ENCODE data around the gene NREP.

DNA sequence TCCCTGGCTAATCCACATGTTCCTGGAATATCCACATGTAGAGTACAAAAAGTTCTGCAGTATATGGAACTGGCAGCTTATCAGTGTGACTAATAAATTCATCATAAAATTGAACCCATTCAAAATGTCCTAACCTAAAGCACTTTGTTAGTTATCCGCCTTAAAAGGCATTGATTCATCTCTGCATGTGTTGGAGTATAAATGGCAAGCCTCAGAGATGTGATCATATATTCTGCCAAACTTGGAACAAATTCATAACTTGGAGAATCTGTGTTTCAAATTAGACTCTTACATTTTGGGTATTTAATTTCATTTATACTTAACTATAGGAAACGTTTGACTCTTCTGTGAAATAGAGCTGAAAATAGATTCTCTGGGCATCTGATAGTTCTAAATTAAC is 25.2 kb upstream of the NREP start:
- no peak for TF ChIP-seq CTCF (IDR thresholded peaks at IDR 0.05)
- no peak for TF ChIP-seq USF2 (CRISPR knock-in tag; IDR thresholded peaks at IDR 0.05)
- TF ChIP-seq TCF7 (CRISPR knock-in tag; IDR thresholded peaks at IDR 0.05; ENCODE audit: low read depth) = no peak
- TF ChIP-seq, protein P1, sequence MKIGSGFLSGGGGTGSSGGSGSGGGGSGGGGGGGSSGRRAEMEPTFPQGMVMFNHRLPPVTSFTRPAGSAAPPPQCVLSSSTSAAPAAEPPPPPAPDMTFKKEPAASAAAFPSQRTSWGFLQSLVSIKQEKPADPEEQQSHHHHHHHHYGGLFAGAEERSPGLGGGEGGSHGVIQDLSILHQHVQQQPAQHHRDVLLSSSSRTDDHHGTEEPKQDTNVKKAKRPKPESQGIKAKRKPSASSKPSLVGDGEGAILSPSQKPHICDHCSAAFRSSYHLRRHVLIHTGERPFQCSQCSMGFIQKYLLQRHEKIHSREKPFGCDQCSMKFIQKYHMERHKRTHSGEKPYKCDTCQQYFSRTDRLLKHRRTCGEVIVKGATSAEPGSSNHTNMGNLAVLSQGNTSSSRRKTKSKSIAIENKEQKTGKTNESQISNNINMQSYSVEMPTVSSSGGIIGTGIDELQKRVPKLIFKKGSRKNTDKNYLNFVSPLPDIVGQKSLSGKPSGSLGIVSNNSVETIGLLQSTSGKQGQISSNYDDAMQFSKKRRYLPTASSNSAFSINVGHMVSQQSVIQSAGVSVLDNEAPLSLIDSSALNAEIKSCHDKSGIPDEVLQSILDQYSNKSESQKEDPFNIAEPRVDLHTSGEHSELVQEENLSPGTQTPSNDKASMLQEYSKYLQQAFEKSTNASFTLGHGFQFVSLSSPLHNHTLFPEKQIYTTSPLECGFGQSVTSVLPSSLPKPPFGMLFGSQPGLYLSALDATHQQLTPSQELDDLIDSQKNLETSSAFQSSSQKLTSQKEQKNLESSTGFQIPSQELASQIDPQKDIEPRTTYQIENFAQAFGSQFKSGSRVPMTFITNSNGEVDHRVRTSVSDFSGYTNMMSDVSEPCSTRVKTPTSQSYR (CRISPR knock-in tag; IDR thresholded peaks at IDR 0.05) = no peak
- no peak for TF ChIP-seq SP1 (CRISPR knock-in tag; conservative IDR thresholded peaks at IDR 0.05)
- TF ChIP-seq, protein P2, sequence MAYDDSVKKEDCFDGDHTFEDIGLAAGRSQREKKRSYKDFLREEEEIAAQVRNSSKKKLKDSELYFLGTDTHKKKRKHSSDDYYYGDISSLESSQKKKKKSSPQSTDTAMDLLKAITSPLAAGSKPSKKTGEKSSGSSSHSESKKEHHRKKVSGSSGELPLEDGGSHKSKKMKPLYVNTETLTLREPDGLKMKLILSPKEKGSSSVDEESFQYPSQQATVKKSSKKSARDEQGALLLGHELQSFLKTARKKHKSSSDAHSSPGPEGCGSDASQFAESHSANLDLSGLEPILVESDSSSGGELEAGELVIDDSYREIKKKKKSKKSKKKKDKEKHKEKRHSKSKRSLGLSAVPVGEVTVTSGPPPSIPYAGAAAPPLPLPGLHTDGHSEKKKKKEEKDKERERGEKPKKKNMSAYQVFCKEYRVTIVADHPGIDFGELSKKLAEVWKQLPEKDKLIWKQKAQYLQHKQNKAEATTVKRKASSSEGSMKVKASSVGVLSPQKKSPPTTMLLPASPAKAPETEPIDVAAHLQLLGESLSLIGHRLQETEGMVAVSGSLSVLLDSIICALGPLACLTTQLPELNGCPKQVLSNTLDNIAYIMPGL (CRISPR knock-in tag; IDR thresholded peaks at IDR 0.05) = no peak
- no peak for TF ChIP-seq ZNF416 (CRISPR knock-in tag; IDR thresholded peaks at IDR 0.05)
- TF ChIP-seq SOX15 (CRISPR knock-in tag; IDR thresholded peaks at IDR 0.05) = no peak
- no peak for TF ChIP-seq NR3C1 (CRISPR knock-in tag; conservative IDR thresholded peaks at IDR 0.05; ENCODE audit: low read depth)
- no peak for TF ChIP-seq CBFB (CRISPR knock-in tag; IDR thresholded peaks at IDR 0.05; ENCODE audit: low read depth)
- no peak for TF ChIP-seq ATF2 (CRISPR knock-in tag; IDR thresholded peaks at IDR 0.05; ENCODE audit: borderline replicate concordance, low read depth)
- TF ChIP-seq, protein P3, sequence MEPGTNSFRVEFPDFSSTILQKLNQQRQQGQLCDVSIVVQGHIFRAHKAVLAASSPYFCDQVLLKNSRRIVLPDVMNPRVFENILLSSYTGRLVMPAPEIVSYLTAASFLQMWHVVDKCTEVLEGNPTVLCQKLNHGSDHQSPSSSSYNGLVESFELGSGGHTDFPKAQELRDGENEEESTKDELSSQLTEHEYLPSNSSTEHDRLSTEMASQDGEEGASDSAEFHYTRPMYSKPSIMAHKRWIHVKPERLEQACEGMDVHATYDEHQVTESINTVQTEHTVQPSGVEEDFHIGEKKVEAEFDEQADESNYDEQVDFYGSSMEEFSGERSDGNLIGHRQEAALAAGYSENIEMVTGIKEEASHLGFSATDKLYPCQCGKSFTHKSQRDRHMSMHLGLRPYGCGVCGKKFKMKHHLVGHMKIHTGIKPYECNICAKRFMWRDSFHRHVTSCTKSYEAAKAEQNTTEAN (CRISPR knock-in tag; IDR thresholded peaks at IDR 0.05) = no peak
- TF ChIP-seq CREB1 (CRISPR knock-in tag; IDR thresholded peaks at IDR 0.05) = no peak
- TF ChIP-seq, protein P4, sequence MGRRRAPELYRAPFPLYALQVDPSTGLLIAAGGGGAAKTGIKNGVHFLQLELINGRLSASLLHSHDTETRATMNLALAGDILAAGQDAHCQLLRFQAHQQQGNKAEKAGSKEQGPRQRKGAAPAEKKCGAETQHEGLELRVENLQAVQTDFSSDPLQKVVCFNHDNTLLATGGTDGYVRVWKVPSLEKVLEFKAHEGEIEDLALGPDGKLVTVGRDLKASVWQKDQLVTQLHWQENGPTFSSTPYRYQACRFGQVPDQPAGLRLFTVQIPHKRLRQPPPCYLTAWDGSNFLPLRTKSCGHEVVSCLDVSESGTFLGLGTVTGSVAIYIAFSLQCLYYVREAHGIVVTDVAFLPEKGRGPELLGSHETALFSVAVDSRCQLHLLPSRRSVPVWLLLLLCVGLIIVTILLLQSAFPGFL (CRISPR knock-in tag; IDR thresholded peaks at IDR 0.05; ENCODE audit: borderline replicate concordance) = no peak

All from WTC11 (cell line).